Measurements from ENCODE around the gene CHRDL2. TPM values are rescaled to one million over a fixed set of nuclear protein-coding genes. Genes with fewer than 3 reads are reported as not detected.

Gene CHRDL2
- total and polyA plus RNA-seq, 2 experiments from 2014 or later, result not detected

- Histone ChIP-seq H3K79me2 (ENCODE audit: insufficient read depth) (no peaks in the 10 kb centered on the region), H3K27ac (no peak overlapping the region), H3K4me3 (no peak overlapping the region), H2AFZ (no peak overlapping the region), H3K9me3 (ENCODE audit: low read depth) (no peaks in the 10 kb centered on the region), H3K9me2 (ENCODE audit: insufficient read depth) (no peaks in the 10 kb centered on the region), H3K4me1 (ENCODE audit: insufficient read depth) (peaks cover 30% of the 10 kb centered on the region), H4K20me1 (ENCODE audit: insufficient read depth) (no peaks in the 10 kb centered on the region), H3F3A (ENCODE audit: insufficient read depth) (peaks cover 34% of the 10 kb centered on the region), H3K36me3 (ENCODE audit: low read depth) (no peaks in the 10 kb centered on the region), H3K9ac (no peak overlapping the region), H3K27me3 (replicated peaks; ENCODE audit: insufficient read depth) (no peaks in the 10 kb centered on the region), H3K4me2 (ENCODE audit: unreplicated experiment) (no peak overlapping the region)
- 90 to 95% methylated on average over 4 of the region's 4 CpGs for WGBS, 2 experiments (ENCODE audit: low coverage in 1 of 2, low lambda C conversion rate in 2 of 2, missing lambda C conversion rate in 2 of 2)
- TF ChIP-seq EZH2phosphoT487 (IDR thresholded peaks at IDR 0.05; ENCODE audit: insufficient read depth, low read depth) (no peak), EZH2 (IDR thresholded peaks at IDR 0.05; ENCODE audit: insufficient read depth, poor library complexity, severe bottlenecking) (no peak)
- peak; percentile 81 for DNase-seq
- in situ Hi-C loops (cut with MboI), result no loop called here
Observed at GRCh38 chr11:74689666-74690065, 41.6 kb downstream of the CHRDL2 start.

- Histone ChIP-seq H3F3A (ENCODE audit: insufficient read depth) (peaks cover 34% of the 10 kb centered on the region), H3K4me3 (no peak overlapping the region), H3K4me1 (ENCODE audit: insufficient read depth) (peaks cover 38% of the 10 kb centered on the region), H3K4me2 (ENCODE audit: unreplicated experiment) (peak overlapping the region; percentile 34), H2AFZ (no peak overlapping the region), H3K27me3 (replicated peaks; ENCODE audit: insufficient read depth) (no peaks in the 10 kb centered on the region), H3K9me2 (ENCODE audit: insufficient read depth) (no peaks in the 10 kb centered on the region), H3K27ac (peak overlapping the region; percentile 76), H3K9me3 (ENCODE audit: low read depth) (no peaks in the 10 kb centered on the region), H3K36me3 (ENCODE audit: low read depth) (no peaks in the 10 kb centered on the region), H4K20me1 (ENCODE audit: insufficient read depth) (no peaks in the 10 kb centered on the region), H3K9ac (peak overlapping the region; percentile 40), H3K79me2 (ENCODE audit: insufficient read depth) (no peaks in the 10 kb centered on the region)
- TF ChIP-seq EZH2 (IDR thresholded peaks at IDR 0.05; ENCODE audit: insufficient read depth, poor library complexity, severe bottlenecking), result no peak
- TF ChIP-seq EZH2phosphoT487 (IDR thresholded peaks at IDR 0.05; ENCODE audit: insufficient read depth, low read depth), result no peak
- peak; percentile 76 for DNase-seq
- in situ Hi-C loops (cut with MboI), result no loop called here
- WGBS, 2 experiments (ENCODE audit: low coverage in 1 of 2, low lambda C conversion rate in 2 of 2, missing lambda C conversion rate in 2 of 2), result 60 to 64% methylated on average over 6 of the region's 6 CpGs
Observed at GRCh38 chr11:74687237-74688023, 43.8 kb downstream of the CHRDL2 start.

- H3K4me2 ChIP-seq (ENCODE audit: unreplicated experiment), result no peak overlapping the region
- no peaks in the 10 kb centered on the region for H3K36me3 ChIP-seq (ENCODE audit: low read depth)
- TF ChIP-seq EZH2phosphoT487 (IDR thresholded peaks at IDR 0.05; ENCODE audit: insufficient read depth, low read depth) (no peak), EZH2 (IDR thresholded peaks at IDR 0.05; ENCODE audit: insufficient read depth, poor library complexity, severe bottlenecking) (no peak)
- H2AFZ ChIP-seq, result no peak overlapping the region
- peak overlapping the region; percentile 76 for H3K27ac ChIP-seq
- H3K4me3 ChIP-seq, result no peak overlapping the region
- no peaks in the 10 kb centered on the region for H3K27me3 ChIP-seq (replicated peaks; ENCODE audit: insufficient read depth)
- no peaks in the 10 kb centered on the region for H4K20me1 ChIP-seq (ENCODE audit: insufficient read depth)
- peaks cover 38% of the 10 kb centered on the region for H3K4me1 ChIP-seq (ENCODE audit: insufficient read depth)
- in situ Hi-C loops (cut with MboI), result no loop called here
- no peaks in the 10 kb centered on the region for H3K9me3 ChIP-seq (ENCODE audit: low read depth)
- H3F3A ChIP-seq (ENCODE audit: insufficient read depth), result peaks cover 34% of the 10 kb centered on the region
- DNase-seq, result peak; percentile 95
- H3K9ac ChIP-seq, result peak overlapping the region; percentile 40
- H3K79me2 ChIP-seq (ENCODE audit: insufficient read depth), result no peaks in the 10 kb centered on the region
- no peaks in the 10 kb centered on the region for H3K9me2 ChIP-seq (ENCODE audit: insufficient read depth)
- 23 to 25% methylated on average over 4 of the region's 4 CpGs for WGBS, 2 experiments (ENCODE audit: low coverage in 1 of 2, low lambda C conversion rate in 2 of 2, missing lambda C conversion rate in 2 of 2)
Observed at GRCh38 chr11:74686792-74687191, 44.4 kb downstream of the CHRDL2 start.

GRCh38 chr11:74685905-74686304, 45.3 kb downstream of the CHRDL2 start:
- Histone ChIP-seq H4K20me1 (ENCODE audit: insufficient read depth) (no peaks in the 10 kb centered on the region), H3K27me3 (replicated peaks; ENCODE audit: insufficient read depth) (no peaks in the 10 kb centered on the region), H3K9me3 (ENCODE audit: low read depth) (no peaks in the 10 kb centered on the region), H3K9me2 (ENCODE audit: insufficient read depth) (no peaks in the 10 kb centered on the region), H3K9ac (no peak overlapping the region), H3K4me2 (ENCODE audit: unreplicated experiment) (no peak overlapping the region), H3K36me3 (ENCODE audit: low read depth) (no peaks in the 10 kb centered on the region), H3K27ac (no peak overlapping the region), H3K4me3 (no peak overlapping the region), H3K79me2 (ENCODE audit: insufficient read depth) (no peaks in the 10 kb centered on the region), H3K4me1 (ENCODE audit: insufficient read depth) (peaks cover 38% of the 10 kb centered on the region), H3F3A (ENCODE audit: insufficient read depth) (peaks cover 34% of the 10 kb centered on the region), H2AFZ (no peak overlapping the region)
- WGBS, 2 experiments (ENCODE audit: low coverage in 1 of 2, low lambda C conversion rate in 2 of 2, missing lambda C conversion rate in 2 of 2), result 92 to 94% methylated on average over 3 of the region's 3 CpGs
- DNase-seq, result no peak
- in situ Hi-C loops (cut with MboI), result no loop called here
- no peak for TF ChIP-seq EZH2phosphoT487 (IDR thresholded peaks at IDR 0.05; ENCODE audit: insufficient read depth, low read depth)
- no peak for TF ChIP-seq EZH2 (IDR thresholded peaks at IDR 0.05; ENCODE audit: insufficient read depth, poor library complexity, severe bottlenecking)

Data from GM23248 (cell line).